HG02610 (cell line): ENCODE results near the gene PCCB.
A peak's percentile ranks its signal among the peaks of the same experiment; 100 is the strongest.
"Not testable (repeated sequence)": the region's sequence is repeated elsewhere in the genome, so short reads cannot be mapped to it uniquely, and the experiment has no call there.

Experiments
- ATAC-seq: cut with Tn5 transposase; IDR thresholded peaks from one replicate; pipeline ENCODE4 v1.9.1; 2021; ENCODE audit warnings: mild to moderate bottlenecking, moderate library complexity; ENCODE audit not compliant: unreplicated experiment

Gene PCCB

DNA sequence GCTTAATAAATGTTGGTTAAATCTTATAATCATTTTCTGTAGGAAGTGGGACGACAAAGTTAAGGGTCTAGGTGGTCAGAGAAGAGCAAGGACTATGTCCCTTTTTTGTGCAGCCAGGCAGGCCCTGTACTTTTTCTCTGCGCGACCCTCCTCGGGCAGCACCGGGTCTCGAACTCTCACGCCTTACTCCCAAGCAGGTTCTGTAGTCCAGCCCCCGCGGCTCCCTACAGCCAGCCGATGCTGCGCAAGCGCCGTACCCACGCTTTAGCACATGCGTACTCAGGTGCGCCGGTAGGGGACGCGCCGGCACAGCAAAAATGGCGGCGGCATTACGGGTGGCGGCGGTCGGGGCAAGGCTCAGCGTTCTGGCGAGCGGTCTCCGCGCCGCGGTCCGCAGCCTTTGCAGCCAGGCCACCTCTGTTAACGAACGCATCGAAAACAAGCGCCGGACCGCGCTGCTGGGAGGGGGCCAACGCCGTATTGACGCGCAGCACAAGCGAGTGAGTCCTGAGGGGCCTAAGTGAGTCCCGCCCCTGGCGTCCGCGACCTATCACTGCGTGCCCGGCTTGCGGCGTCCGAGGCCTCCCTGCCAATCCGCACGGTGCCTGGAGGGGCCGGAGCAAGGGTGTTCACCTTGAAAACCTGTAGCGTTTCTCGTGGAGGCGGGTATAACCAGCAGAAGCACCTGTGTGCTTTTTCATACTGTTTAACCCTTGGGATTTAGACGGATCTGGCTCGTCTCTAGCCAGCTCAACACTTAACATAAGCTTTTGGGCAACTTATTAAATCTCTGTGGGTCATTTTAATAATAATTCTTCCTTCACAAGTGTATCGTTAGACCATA lies at the start of gene PCCB:
PCCB (plus strand) TSS at position 282 of the 844 bp plus-strand sequence; CDS start at position 318, 36 bp downstream.
- ATAC-seq, result peak; percentile 98

GRCh38 chr3:136207489-136208115 lies 42.5 kb upstream of the PCCB start:
- ATAC-seq, result no peak

- no peak for ATAC-seq
Observed at GRCh38 chr3:136209921-136210320, 40.2 kb upstream of the PCCB start.

- no peak for ATAC-seq
Observed at GRCh38 chr3:136211547-136211946, 38.6 kb upstream of the PCCB start.

GRCh38 chr3:136222746-136223145 lies 27.4 kb upstream of the PCCB start:
- not testable (repeated sequence) for ATAC-seq

DNA sequence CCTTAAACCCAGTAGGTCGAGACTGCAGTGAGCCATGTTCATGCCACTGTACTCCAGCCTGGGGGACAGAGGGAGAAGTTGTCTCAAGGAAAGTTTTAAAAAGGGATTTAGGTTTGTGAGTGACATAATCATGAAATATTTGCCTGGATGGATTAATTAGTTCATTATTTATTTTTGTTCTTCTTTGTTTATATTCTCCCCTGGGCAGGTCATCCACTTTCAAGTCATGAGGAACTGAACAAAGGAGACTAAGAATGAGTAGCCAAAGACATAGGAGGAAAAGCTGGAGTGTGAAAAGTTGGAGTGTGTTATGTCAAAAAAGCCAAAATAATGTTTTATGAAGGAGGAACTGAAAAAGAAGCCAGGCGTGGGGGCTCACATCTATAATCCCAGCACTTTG lies 17.7 kb upstream of the PCCB start:
- ATAC-seq, result no peak

GRCh38 chr3:136235545-136235944 lies 14.6 kb upstream of the PCCB start:
- no peak for ATAC-seq

- ATAC-seq, result no peak
Observed at GRCh38 chr3:136236109-136236508, 14.0 kb upstream of the PCCB start.

GRCh38 chr3:136237103-136237502 lies 13.0 kb upstream of the PCCB start:
- no peak for ATAC-seq

GRCh38 chr3:136237961-136238649 lies 12.0 kb upstream of the PCCB start:
- no peak for ATAC-seq

- ATAC-seq, result no peak
Observed at GRCh38 chr3:136239094-136239493, 11.0 kb upstream of the PCCB start.

DNA sequence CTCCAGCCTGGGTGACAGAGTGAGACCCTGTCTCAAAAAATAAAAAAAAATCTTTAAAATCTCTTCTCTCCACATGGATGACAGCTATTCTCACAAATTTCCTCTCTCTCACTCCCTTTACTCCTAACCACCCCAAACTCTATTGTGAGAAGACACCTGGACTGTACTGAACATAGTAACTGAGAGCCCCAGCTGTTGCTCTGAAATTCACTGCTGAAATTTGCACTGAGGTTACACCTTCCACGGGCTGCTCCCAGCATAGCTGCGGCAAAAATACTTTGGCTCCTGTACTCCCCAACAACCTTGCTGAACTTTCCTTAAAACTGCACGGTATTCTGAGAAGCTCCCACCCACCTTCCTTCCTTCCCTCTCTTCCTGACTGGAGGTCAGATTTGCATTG lies 4.4 kb upstream of the PCCB start:
- ATAC-seq, result no peak

- no peak for ATAC-seq
Observed at GRCh38 chr3:136247436-136247835, 2.7 kb upstream of the PCCB start.

DNA sequence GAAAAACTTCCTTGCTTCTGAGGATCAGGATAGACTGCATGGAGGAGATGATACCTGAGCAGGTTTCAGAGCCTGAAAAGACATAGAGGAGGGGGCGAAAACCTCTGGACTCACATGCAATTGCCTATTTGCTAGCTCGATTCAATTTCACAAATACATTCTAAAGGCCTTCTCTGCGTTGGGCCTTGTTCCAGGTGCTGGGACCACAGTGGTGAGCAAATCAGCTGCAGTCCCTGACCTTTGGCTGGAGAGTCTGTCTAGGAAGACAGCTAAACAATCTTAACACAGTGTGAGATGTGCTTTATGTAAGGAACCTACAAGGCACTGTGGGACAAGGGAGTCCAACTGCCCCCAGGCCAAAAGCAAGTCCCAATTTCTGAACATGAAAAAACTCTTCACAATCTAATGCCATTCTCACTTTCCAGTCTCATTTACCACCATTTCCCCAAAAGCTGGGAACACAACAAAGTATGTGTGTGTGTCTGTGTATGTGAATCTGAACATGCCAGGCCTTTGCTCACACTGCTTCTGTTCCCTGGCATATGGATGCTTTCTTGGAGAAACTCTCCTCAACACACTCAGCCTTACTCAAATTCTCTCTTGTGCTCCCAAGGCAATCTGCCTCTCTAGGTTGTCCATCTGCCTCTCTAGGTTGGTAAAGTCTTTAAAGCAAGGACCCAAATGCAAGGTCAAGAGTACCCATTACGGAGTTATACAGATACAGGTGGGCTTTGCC lies 2.1 kb upstream of the PCCB start:
- no peak for ATAC-seq

GRCh38 chr3:136249091-136249490 lies 1.0 kb upstream of the PCCB start:
- ATAC-seq, result no peak

GRCh38 chr3:136249593-136249992 lies 547 bp upstream of the PCCB start:
- ATAC-seq, result no peak

DNA sequence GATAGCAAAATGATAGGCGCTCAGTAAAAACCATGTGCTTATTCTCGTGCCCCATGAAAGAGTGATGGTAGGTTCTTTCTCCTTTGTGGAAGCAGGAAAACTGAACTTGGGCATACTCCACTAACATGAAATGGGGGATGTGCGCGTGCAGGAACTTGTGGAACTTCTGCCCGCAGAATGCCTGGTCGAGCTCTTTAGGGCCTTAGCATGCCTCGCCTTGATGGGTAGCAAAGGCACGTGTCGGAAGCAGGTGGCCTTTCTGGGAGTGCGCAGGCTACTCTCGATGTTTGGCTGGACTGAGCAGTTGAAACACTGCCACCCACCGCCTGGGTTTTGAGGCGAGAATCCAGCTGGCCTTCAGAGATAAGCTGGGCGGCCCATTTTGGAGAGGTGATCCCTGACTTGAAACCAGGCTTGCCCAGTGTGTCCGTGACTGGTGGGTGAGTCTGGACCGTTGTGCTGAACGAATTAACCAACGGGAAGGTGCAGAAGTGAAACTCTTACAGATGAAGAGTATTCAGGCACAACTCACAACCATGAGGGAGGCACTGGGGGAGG lies 842 bp downstream of the PCCB start:
- ATAC-seq, result no peak

- no peak for ATAC-seq
Observed at GRCh38 chr3:136251511-136251910, 1.4 kb downstream of the PCCB start.

DNA sequence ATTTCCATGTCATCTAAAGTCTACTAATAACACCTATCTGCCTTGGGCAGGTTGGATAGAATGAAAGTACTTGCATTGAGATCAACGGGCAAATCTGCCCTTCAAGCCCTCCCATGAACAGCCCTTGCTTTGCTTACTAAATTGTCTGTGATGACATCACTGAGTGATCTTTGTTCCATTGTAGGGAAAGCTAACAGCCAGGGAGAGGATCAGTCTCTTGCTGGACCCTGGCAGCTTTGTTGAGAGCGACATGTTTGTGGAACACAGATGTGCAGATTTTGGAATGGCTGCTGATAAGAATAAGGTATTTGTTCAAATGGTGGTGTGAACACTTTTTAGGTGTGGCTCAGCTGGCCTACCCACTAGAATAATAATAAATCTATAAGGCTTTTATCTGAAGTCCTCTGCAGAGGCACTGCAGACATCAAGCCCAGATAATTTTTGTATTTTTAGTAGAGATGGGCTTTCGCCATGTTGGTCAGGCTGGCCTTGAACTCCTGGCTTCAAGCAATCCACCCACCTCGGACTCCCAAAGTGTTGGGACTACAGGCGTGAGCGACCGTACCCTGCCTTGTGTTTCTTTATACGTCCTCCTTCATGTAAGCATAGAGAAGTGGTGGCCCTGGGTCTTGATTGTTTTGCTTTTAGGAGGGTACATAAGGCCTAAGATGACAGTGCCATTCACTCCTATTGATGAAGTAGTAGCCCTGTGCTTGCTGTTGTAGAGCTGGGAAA lies 5.7 kb downstream of the PCCB start:
- ATAC-seq, result no peak

GRCh38 chr3:136258199-136258598 lies 8.1 kb downstream of the PCCB start:
- no peak for ATAC-seq
